ENCODE measurements around the gene PGAP6.

The PGAP6 gene

DNA sequence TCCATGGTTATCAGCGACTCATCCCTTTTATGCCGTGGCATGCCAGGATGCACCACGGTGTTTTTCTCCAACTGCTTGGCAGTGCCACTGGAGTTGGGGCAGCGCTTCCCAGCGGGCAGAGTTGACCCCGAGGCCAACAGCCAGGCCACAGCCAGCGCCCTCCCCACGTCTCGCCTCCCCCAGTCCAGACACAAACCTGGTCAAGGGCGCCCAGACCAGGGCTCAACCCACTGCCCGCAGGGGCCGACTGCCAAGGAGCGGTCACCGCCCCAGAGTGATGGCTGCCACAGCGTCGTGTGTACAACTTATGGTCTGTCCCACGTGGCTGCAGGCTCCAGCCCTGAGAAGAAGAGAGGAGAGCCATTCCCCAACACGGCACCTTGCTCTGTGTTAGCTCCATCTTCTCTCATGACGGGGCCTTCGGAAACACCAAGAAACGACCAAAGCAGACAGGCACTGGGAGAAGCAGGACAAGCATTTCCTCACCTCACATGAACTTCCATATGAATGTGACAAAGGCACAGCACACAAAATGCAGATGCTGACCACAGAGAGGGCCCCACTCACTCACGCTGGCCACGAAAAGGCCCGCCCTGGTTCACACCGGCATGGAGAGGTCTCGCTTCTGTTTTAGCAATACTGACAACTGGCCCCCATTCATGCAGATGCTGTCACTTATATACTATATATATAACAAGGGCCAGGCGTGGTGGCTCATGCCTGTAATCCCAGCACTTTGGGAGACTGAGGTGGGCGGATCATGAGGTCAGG is 56.2 kb downstream of the PGAP6 start:
- no peak for DNase-seq (ENCODE audit: low spot score)
- TF ChIP-seq, protein P1, sequence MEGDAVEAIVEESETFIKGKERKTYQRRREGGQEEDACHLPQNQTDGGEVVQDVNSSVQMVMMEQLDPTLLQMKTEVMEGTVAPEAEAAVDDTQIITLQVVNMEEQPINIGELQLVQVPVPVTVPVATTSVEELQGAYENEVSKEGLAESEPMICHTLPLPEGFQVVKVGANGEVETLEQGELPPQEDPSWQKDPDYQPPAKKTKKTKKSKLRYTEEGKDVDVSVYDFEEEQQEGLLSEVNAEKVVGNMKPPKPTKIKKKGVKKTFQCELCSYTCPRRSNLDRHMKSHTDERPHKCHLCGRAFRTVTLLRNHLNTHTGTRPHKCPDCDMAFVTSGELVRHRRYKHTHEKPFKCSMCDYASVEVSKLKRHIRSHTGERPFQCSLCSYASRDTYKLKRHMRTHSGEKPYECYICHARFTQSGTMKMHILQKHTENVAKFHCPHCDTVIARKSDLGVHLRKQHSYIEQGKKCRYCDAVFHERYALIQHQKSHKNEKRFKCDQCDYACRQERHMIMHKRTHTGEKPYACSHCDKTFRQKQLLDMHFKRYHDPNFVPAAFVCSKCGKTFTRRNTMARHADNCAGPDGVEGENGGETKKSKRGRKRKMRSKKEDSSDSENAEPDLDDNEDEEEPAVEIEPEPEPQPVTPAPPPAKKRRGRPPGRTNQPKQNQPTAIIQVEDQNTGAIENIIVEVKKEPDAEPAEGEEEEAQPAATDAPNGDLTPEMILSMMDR (IDR thresholded peaks at IDR 0.05; ENCODE audit: extremely low read depth, missing control alignments) = no peak

DNA sequence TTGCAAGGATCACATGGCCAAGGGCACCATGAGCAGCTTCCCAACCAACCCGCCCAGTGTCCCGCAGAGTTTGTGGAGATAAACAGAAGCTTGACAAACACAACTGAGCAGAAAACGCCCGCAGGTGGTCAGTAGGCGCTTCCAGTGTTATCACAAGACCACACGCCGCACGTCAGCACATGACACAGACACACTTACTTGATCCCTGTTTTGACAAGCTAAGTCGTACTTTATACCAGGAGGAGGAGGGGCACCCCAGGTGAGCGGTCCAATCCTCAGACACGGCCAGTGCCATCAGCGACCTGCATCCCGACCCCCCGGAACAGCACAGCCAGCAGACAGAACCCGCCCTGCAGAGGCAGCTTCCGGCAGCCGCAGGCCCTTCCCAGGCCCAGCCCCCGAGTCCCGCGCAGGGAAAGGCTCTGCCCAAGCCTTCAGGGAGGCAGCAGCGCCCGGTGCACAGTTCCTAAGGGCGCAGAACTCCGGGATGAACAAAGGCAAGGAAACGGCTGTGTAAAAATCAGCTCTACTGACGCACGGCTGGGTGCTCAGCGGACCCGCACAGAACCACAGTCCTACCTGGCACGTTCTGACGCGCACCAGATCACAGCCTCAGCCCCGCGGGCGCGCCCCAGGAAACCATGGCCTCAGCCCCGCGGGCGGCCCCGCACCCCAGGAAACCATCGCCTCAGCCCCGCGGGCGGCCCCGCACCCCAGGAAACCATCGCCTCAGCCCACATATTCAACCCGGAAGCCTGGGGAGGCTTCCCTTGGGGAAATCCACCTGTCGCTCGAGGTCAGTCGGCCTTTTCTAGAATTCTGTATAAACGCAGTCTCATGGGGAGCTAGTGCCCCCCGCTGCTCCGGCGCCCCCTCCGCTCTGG is 57.1 kb downstream of the PGAP6 start:
- peak; percentile 79 for DNase-seq (ENCODE audit: low spot score)
- TF ChIP-seq, protein P1 (IDR thresholded peaks at IDR 0.05; ENCODE audit: extremely low read depth, missing control alignments) = no peak

DNA sequence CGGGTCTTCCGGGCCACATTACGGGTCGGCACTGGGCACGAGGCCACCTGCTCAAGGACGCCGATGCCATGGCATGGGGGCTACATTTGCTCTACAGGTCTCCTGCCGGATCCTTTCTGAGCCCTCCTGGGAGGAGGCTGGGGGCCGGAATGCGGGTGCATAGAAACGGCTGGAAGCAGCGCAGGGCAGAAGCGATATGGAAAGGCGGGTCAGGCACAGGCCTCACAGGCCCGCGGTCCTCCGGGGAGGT is 57.7 kb downstream of the PGAP6 start:
- DNase-seq (ENCODE audit: low spot score) = no peak
- TF ChIP-seq, protein P1 (IDR thresholded peaks at IDR 0.05; ENCODE audit: extremely low read depth, missing control alignments) = no peak

DNA sequence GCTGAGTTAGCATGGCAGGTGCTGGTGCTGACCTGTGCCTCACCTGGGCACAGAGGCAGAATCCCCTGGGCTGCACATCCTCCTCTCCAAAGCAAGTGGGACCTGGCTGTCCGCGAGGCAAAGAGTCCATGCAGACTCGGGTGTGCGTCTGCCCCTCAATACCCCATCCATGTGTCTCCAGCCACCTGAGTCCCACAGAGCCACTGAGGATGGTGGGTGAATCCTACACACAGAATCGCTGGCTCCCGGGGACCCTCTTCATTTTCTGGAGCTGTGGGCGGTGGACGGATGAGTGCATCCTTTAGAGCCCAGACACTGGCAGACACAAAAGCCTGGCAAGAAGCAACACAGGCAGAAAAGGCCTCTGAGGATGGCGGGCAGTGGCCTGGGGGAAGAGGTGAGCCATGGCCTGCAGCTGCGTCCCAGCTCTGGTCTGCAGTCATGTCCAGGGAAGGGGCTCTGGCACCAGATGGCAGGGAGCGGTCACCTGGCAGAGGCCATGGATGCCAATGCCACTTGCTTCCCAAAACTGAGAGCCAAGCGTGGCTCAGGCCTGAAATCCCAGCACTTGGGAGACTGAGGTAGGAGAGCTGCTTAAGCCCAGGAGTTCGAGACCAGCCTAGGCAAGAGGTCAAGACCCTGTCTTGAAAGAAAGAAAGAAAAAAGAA is 59.2 kb downstream of the PGAP6 start:
- TF ChIP-seq, protein P1 (IDR thresholded peaks at IDR 0.05; ENCODE audit: extremely low read depth, missing control alignments) = no peak

DNA sequence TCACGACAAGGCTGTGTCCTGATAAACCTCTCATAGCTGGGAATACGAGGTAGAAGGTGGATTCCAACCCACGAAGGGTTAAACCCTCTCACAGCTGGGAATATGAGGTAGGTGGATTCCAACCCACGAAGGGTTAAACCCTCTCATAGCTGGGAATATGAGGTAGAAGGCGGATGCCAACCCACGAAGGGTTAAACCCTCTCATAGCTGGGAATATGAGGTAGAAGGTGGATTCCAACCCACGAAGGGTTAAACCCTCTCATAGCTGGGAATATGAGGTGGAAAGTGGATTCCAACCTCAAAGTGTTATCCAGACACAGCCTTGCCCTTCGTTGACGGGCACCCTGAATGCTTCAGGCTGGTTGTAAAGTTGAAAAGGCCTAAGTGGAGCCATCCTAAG is 60.2 kb downstream of the PGAP6 start:
- TF ChIP-seq, protein P1 (IDR thresholded peaks at IDR 0.05; ENCODE audit: extremely low read depth, missing control alignments) = no peak
- no peak for DNase-seq (ENCODE audit: low spot score)

More for the DNA sequence above, 59.2 kb downstream of the PGAP6 start:
- DNase-seq (ENCODE audit: low spot score) = no peak

Data from GM20000 (cell line).